Activated naive CD8-positive, alpha-beta T cell treated with anti-CD3 and anti-CD28 coated beads, Interleukin-2, amount 10 ng/mL, durations not matched to agents 7 days and 5 days (primary cell): ENCODE measurements around the gene PPM1H. TPM values are rescaled to one million over a fixed set of nuclear protein-coding genes. Genes with fewer than 3 reads are reported as not detected.
"Not testable (repeated sequence)": the region's sequence is repeated elsewhere in the genome, so short reads cannot be mapped to it uniquely, and the experiment has no call there.

Experiments
- ATAC-seq: fragments of 150-1000 bp; cut with Tn5 transposase; one replicate; pipeline ENCODE4 v1.10.0; 2021; ENCODE audit warnings: low read depth, moderate library complexity
- POLR2A ChIA-PET: fragments of 350-600 bp; sonication (Branson Sonifier 250); formaldehyde crosslinking; loops from one replicate; lab custom pipeline; 2021; ENCODE audit warnings: antibody characterized with exemption; lab: Charles Lee
- DNase-seq: peaks from one replicate; pipeline ENCODE4 v3.0.0; 2021
- H3K27ac Mint-ChIP-seq: one replicate; pipeline ENCODE4 v1.8.0; 2022; ENCODE audit warnings: mild to moderate bottlenecking, mixed read lengths
- H3K27me3 Mint-ChIP-seq: one replicate; pipeline ENCODE4 v1.8.0; 2022; ENCODE audit warnings: mild to moderate bottlenecking, moderate library complexity, mixed read lengths
- H3K36me3 Mint-ChIP-seq: one replicate; pipeline ENCODE4 v1.8.0; 2021; ENCODE audit warnings: mild to moderate bottlenecking, mixed read lengths
- H3K4me1 Mint-ChIP-seq: one replicate; pipeline ENCODE4 v1.8.0; 2021; ENCODE audit warnings: mixed read lengths
- H3K4me3 Mint-ChIP-seq: one replicate; pipeline ENCODE4 v1.8.0; 2022; ENCODE audit warnings: mild to moderate bottlenecking, moderate library complexity, mixed read lengths
- H3K9me3 Mint-ChIP-seq: one replicate; pipeline ENCODE4 v1.8.0; 2021; ENCODE audit warnings: mixed read lengths
- total RNA-seq, 2 experiments: library from RNA; stranded (reverse); gene quantifications; one replicate each; pipeline ENCODE4 v1.2.3, GENCODE V29; 2021

The PPM1H gene
- total RNA-seq: under 1 TPM in 1 of 2 experiments, not detected in 1; 0.06 TPM

DNA sequence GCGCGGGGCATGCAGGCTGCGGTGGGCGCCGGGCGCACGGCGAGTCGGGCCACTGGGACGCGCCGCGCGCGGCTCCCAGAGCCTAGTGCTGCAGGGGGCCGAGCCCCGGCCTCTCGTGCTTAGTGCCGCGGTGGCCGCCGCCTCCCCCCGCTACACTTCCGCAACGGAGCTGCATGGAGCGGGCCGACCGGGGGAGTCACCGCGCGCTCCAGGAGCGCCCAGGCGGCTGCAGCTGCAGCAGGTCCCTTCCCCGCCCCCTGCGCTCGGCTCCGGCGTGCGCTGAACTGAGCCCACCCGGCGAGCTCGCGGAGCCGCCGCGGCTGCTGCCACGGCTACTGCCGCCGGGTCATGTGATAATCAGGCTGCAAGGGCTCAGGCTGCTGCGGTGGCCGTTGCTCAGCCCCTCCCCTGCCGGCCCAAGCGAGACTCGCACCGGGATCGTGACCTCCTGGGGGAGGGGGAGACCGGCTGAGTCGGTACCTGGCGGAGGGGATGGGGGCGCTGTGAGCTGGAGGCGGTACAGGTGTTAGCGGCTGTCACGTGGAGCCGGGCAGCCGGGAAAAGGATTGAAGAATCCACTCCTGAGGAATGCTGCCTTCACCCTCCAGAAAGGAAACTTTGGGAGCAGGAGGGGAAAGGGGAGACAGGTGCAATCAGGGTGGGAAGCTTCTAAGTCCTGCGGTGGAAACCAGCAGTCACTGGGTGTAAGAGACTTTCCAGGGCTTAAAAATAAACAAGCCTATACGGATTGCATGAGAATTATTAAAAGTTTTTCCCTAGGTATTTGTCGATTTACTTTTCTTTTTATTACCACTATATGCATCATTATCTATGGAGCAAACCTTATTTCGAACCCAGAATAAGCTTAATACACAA lies at the start of gene PPM1H:
PPM1H (minus strand) TSS at position 352 of the 876 bp plus-strand sequence. CDS start 414 bp downstream, outside the sequence.
- Mint-ChIP-seq H3K4me3 (peak within 1 kb of the TSS; percentile 77), H3K9me3 (no peaks in the 10 kb centered on the region), H3K4me1 (peaks cover 11% of the 10 kb centered on the region), H3K36me3 (peaks cover 1% of the 10 kb centered on the region), H3K27ac (no peak within 1 kb of the TSS), H3K27me3 (peaks cover 58% of the 10 kb centered on the region)
- DNase-seq: peak; percentile 68
- peak; percentile 81 for ATAC-seq
- POLR2A ChIA-PET: no interaction called here

DNA sequence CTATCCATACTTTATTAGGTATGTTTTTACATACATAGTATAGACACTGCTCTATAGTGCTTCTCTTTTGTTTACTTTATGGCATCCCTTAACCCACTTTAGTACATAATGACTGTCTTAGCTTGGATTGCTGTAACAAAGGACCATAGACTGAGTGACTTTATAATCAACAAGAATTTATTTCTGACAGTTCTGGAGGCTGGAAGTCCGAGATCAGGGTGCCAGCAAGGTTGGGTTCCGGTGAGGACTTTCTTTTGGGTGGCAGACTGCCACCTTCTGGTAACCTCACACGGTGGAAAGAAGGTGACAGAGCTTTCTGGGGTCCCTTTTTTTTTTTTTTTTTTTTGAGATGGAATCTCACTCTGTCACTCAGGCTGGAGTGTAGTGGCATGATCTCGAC lies 48.6 kb upstream of the PPM1H start:
- ATAC-seq (no peak), DNase-seq (no peak)
- peaks cover 4% of the 10 kb centered on the region for H3K27me3 Mint-ChIP-seq
- H3K9me3 Mint-ChIP-seq: no peaks in the 10 kb centered on the region
- no peaks in the 10 kb centered on the region for H3K4me1 Mint-ChIP-seq
- H3K36me3 Mint-ChIP-seq: no peaks in the 10 kb centered on the region
- no peak overlapping the region for H3K27ac Mint-ChIP-seq
- H3K4me3 Mint-ChIP-seq: no peak overlapping the region
- POLR2A ChIA-PET: interaction anchor here (0.6 kb wide), 1 partner anchor 136 kb away, joined by 3 read pairs; no protein-coding TSS in a partner anchor

- ATAC-seq: no peak
- Mint-ChIP-seq H3K4me1 (no peaks in the 10 kb centered on the region), H3K27ac (no peak overlapping the region), H3K27me3 (peaks cover 6% of the 10 kb centered on the region), H3K9me3 (no peaks in the 10 kb centered on the region), H3K36me3 (no peaks in the 10 kb centered on the region), H3K4me3 (no peak overlapping the region)
- POLR2A ChIA-PET: no interaction called here
- DNase-seq: no peak
Measured at GRCh38 chr12:62978768-62979167, 43.8 kb upstream of the PPM1H start.

- POLR2A ChIA-PET: no interaction called here
- no peaks in the 10 kb centered on the region for H3K9me3 Mint-ChIP-seq
- DNase-seq (no peak), ATAC-seq (no peak)
- H3K4me3 Mint-ChIP-seq: no peak overlapping the region
- H3K4me1 Mint-ChIP-seq: no peaks in the 10 kb centered on the region
- no peaks in the 10 kb centered on the region for H3K36me3 Mint-ChIP-seq
- peaks cover 6% of the 10 kb centered on the region for H3K27me3 Mint-ChIP-seq
- no peak overlapping the region for H3K27ac Mint-ChIP-seq
Measured at GRCh38 chr12:62977883-62978282, 42.9 kb upstream of the PPM1H start.

DNA sequence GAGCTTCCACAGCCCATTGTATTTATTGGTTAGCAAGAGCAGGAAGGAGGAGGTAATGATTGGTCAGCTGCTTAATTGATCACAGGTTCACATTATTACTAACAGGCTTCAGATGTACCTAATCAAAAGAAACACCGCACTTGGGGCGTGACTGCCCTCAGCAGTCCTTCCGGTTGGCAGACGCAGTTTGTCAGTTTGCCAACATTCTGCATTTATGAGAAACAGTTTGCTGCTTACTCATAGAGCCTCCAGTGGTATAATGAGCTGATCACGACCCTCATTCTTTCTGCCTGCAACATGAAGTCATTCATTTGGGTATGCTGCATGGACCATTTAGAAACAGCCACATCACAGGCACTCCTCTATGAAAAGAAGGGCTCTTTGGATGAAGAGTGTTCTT lies 42.5 kb upstream of the PPM1H start:
- POLR2A ChIA-PET: no interaction called here
- H3K27ac Mint-ChIP-seq: no peak overlapping the region
- ATAC-seq (no peak), DNase-seq (no peak)
- peaks cover 6% of the 10 kb centered on the region for H3K27me3 Mint-ChIP-seq
- H3K4me1 Mint-ChIP-seq: no peaks in the 10 kb centered on the region
- H3K36me3 Mint-ChIP-seq: no peaks in the 10 kb centered on the region
- no peak overlapping the region for H3K4me3 Mint-ChIP-seq
- H3K9me3 Mint-ChIP-seq: no peaks in the 10 kb centered on the region

DNA sequence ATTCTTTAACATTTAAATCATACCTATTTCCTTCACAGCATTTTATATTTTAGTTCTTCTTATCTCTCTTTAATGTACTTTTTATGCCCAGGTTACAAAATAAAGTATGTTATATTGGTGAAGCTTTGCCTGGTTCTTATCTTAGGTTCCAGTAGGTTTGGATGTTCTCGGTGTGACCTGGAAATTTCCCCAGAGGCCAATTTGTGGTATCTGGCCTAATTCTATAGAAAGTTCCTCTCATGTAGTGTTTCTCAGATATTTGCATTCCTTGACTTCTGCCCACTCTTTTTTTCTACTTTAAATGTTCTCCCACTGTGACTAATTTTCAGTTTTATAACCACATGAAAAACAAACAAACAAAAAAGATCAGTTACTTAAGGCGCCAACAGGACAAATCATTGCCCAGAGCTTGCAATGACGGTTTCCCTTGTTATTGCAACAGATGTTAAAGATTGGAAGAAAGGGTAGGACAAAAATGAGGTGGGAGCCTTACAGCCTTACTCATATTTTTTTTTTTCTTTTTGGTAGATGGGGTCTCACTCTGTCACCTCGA lies 41.2 kb upstream of the PPM1H start:
- Mint-ChIP-seq H3K4me1 (no peaks in the 10 kb centered on the region), H3K36me3 (no peaks in the 10 kb centered on the region), H3K9me3 (no peaks in the 10 kb centered on the region), H3K27me3 (peaks cover 6% of the 10 kb centered on the region), H3K4me3 (no peak overlapping the region), H3K27ac (no peak overlapping the region)
- DNase-seq (no peak), ATAC-seq (no peak)
- POLR2A ChIA-PET: no interaction called here

DNA sequence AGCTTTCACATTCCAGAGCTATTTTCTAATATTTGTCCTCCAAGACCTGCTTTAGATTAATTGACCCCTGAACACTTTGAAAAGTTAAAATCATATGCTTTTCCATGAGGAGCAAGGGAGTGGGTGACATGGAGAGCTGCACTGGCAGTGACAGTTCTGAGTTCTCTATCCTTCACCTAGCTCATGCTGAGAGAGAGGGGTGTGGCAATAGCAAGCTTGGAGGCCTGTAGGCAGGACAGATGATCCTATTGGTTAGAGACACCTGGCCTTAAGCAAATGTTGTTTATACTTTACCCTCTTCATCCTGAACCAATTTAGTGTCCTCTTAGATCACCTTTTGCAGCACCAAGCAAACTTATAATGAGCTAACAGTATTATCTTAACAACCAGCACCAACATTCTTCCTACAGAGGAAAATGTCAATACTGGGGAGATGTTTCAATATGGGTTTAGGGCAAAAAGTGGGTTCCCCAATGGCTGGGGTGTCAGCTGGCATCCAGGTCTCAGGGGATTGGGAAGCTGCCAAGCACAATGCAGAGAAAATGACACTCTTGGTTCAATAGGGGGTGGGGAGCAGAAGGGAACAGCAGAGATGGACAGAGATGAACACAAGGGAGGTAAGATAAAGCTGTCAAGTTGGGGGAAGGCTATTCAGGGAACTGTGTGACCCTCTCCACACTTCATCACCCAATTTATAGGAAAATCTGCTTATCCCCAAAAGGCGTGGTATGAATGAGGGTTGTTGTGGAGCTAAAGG lies 37.0 kb upstream of the PPM1H start:
- DNase-seq (no peak), ATAC-seq (no peak)
- Mint-ChIP-seq H3K27me3 (peaks cover 6% of the 10 kb centered on the region), H3K4me3 (no peak overlapping the region), H3K27ac (no peak overlapping the region), H3K9me3 (no peaks in the 10 kb centered on the region), H3K36me3 (no peaks in the 10 kb centered on the region), H3K4me1 (no peaks in the 10 kb centered on the region)
- POLR2A ChIA-PET: no interaction called here

DNA sequence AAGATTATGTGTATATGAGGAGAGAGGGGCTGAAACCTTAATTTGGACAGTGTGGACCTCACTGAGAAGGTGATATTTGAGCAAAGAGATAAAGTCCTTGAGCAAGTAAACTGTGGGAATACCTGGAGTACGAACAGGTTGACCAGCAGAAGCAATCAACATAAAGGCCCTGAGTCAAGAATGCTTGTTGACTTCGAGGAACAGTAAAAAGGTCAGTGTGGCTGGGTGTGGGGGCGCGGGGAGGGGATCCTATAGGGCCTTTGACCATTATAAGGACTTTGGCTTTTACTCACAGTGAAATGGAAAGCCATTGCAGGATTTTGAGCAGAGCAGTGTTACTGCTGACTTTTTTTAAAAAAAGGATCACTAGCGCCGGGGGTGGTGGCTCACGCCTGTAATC lies 34.7 kb upstream of the PPM1H start:
- no peak overlapping the region for H3K27ac Mint-ChIP-seq
- POLR2A ChIA-PET: no interaction called here
- ATAC-seq (no peak), DNase-seq (no peak)
- H3K9me3 Mint-ChIP-seq: no peaks in the 10 kb centered on the region
- H3K4me3 Mint-ChIP-seq: no peak overlapping the region
- H3K4me1 Mint-ChIP-seq: no peaks in the 10 kb centered on the region
- H3K27me3 Mint-ChIP-seq: peaks cover 3% of the 10 kb centered on the region
- H3K36me3 Mint-ChIP-seq: no peaks in the 10 kb centered on the region

GRCh38 chr12:62967701-62968100 lies 32.8 kb upstream of the PPM1H start:
- no peak overlapping the region for H3K27ac Mint-ChIP-seq
- no peak overlapping the region for H3K4me3 Mint-ChIP-seq
- H3K9me3 Mint-ChIP-seq: no peaks in the 10 kb centered on the region
- H3K36me3 Mint-ChIP-seq: no peaks in the 10 kb centered on the region
- H3K4me1 Mint-ChIP-seq: no peaks in the 10 kb centered on the region
- POLR2A ChIA-PET: no interaction called here
- no peaks in the 10 kb centered on the region for H3K27me3 Mint-ChIP-seq
- DNase-seq (no peak), ATAC-seq (no peak)

DNA sequence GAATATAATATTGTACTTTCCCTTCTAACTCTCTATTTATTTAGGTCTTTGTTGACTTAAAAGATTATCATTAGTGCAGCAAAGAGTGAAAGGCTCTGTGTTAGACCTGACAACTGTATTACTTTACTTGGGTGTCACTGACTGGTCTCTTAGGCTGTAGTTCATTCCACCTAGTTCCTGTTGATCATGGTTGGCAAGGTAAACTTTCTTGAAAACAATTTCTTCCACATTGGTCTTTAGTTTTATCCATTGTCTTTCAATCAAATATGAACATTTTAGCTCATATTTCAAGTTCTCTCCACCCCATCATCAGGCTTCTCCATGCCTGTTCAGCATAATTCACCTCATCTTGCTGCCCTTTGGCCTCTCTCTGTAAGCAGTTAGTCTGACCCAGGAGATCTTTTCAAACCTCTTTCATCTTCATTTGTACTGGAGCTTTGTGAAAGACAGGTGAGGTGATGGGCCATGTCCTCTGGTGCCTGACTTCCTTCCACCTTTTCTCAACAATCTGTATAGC lies 32.1 kb upstream of the PPM1H start:
- H3K27me3 Mint-ChIP-seq: no peaks in the 10 kb centered on the region
- peaks cover 2% of the 10 kb centered on the region for H3K9me3 Mint-ChIP-seq
- H3K27ac Mint-ChIP-seq: no peak overlapping the region
- no peak for ATAC-seq
- H3K4me3 Mint-ChIP-seq: no peak overlapping the region
- no peaks in the 10 kb centered on the region for H3K36me3 Mint-ChIP-seq
- H3K4me1 Mint-ChIP-seq: no peaks in the 10 kb centered on the region
- no peak for DNase-seq
- POLR2A ChIA-PET: no interaction called here

DNA sequence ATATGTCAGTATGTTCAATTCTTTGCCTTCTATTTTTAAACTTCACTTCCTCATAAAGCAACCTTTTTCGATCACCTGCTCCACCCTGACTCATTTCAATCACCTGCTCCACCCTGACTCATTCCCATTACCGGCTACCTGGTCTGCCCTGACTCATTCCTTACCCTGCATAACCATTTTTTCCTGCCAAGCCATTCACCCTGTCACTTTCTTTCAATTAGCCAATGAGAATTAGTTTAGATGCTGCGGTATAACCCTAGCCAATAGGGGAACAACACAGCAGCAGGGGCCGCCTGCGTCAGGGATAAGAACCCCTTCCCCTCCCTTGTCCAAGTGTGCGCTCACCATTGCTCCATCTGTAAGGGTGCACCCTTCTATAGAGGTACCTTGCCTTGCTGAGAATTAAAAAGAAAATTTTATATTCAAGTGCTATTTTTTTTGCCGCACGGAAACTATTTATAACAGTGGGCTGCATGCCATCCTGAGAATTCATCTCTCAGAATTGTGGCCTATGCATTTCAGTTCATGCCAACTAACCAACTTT lies 31.6 kb upstream of the PPM1H start:
- DNase-seq, POLR2A ChIA-PET, ATAC-seq, H3K9me3 Mint-ChIP-seq, H3K4me1 Mint-ChIP-seq, H3K27ac Mint-ChIP-seq, H3K4me3 Mint-ChIP-seq, H3K27me3 Mint-ChIP-seq, H3K36me3 Mint-ChIP-seq: not testable (repeated sequence)

GRCh38 chr12:62965700-62966099 lies 30.8 kb upstream of the PPM1H start:
- H3K4me3 Mint-ChIP-seq, H3K36me3 Mint-ChIP-seq, H3K27ac Mint-ChIP-seq, H3K9me3 Mint-ChIP-seq, H3K27me3 Mint-ChIP-seq, ATAC-seq, H3K4me1 Mint-ChIP-seq, POLR2A ChIA-PET, DNase-seq: not testable (repeated sequence)

GRCh38 chr12:62965242-62965641 lies 30.3 kb upstream of the PPM1H start:
- H3K27me3 Mint-ChIP-seq, POLR2A ChIA-PET, H3K36me3 Mint-ChIP-seq, H3K4me1 Mint-ChIP-seq, H3K4me3 Mint-ChIP-seq, ATAC-seq, DNase-seq, H3K9me3 Mint-ChIP-seq, H3K27ac Mint-ChIP-seq: not testable (repeated sequence)
